Body of pancreas (tissue), 4 donors: ENCODE measurements around the gene SP100.

ENCODE experiments used
- POLR2A ChIP-seq, 3 donors: fragments of 450-650 bp; IDR thresholded peaks; one replicate each; pipeline ENCODE4 v1.6.1; 2016; ENCODE audit warnings: antibody characterized with exemption in 3 of 3, mild to moderate bottlenecking in 2 of 3
- TF ChIP-seq, protein P1 (sequence below), 7 experiments: fragments of 450-650 bp in 4 of 7; fragments of 200-600 bp in 3 of 7; sonication (generic) in 3 of 7; IDR thresholded peaks; one replicate each; pipeline ENCODE4 v1.5.1; 2016 to 2019; ENCODE audit warnings: antibody characterized with exemption in 7 of 7

GRCh38 chr2:230577114-230577513, 161.1 kb downstream of the SP100 start:
- TF ChIP-seq, protein P1, sequence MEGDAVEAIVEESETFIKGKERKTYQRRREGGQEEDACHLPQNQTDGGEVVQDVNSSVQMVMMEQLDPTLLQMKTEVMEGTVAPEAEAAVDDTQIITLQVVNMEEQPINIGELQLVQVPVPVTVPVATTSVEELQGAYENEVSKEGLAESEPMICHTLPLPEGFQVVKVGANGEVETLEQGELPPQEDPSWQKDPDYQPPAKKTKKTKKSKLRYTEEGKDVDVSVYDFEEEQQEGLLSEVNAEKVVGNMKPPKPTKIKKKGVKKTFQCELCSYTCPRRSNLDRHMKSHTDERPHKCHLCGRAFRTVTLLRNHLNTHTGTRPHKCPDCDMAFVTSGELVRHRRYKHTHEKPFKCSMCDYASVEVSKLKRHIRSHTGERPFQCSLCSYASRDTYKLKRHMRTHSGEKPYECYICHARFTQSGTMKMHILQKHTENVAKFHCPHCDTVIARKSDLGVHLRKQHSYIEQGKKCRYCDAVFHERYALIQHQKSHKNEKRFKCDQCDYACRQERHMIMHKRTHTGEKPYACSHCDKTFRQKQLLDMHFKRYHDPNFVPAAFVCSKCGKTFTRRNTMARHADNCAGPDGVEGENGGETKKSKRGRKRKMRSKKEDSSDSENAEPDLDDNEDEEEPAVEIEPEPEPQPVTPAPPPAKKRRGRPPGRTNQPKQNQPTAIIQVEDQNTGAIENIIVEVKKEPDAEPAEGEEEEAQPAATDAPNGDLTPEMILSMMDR (IDR thresholded peaks at IDR 0.05) = no peak
- TF ChIP-seq POLR2A (IDR thresholded peaks at IDR 0.05) = no peak
